Erythroblast (primary cell): ENCODE results near the gene LRCH3.

ENCODE experiments used
- GATA1 ChIP-seq: IDR thresholded peaks from 2 replicates; pipeline ENCODE4 v1.6.1; 2011; ENCODE audit warnings: low read depth, mild to moderate bottlenecking, control low read depth, low read length, moderate library complexity
- POLR2A ChIP-seq: IDR thresholded peaks from 2 replicates; pipeline ENCODE4 v1.6.1; 2011; ENCODE audit warnings: mild to moderate bottlenecking, low read length

DNA sequence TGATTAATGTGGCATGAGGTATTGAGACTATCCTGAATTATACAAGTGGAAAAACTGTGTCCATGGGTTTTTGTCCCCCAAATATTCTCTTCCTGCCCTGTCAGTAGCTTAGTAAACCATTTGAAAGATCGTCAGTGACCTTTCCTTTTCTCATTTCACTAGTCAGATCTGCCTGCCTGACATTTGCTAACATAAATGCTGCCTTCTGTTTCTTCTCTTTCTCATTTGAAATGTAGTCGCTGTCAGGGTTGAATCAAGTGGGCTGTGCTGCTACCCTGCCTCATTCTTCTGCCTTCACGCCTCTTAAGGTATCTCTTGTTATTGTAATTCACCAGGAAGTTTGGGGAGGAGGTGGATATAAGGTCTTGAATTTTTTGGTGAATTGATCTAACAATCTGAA lies 67.5 kb downstream of the LRCH3 start:
- TF ChIP-seq POLR2A: no peak
- TF ChIP-seq GATA1: no peak
